Ishikawa (cell line): Measurements from ENCODE around the gene ZBTB2.

Experiments used
- RAD21 ChIP-seq: IDR thresholded peaks from 2 replicates; pipeline ENCODE4 v1.6.1; 2012; ENCODE audit warnings: low read depth
- YY1 ChIP-seq: IDR thresholded peaks from 2 replicates; pipeline ENCODE4 v1.6.1; 2012; ENCODE audit warnings: low read depth

GRCh38 chr6:151434369-151434768 is 43.0 kb upstream of the ZBTB2 start:
- TF ChIP-seq YY1: no peak
- TF ChIP-seq RAD21: no peak
